Subcutaneous adipose tissue (tissue), 4 donors: ENCODE data around the gene TMEM72. TPM values are rescaled to one million over a fixed set of nuclear protein-coding genes. Genes with fewer than 3 reads are reported as not detected.

Experiments used
- CTCF ChIP-seq: fragments of 450-650 bp; IDR thresholded peaks from one replicate; pipeline ENCODE4 v1.5.1; 2016; ENCODE audit warnings: low read depth, mild to moderate bottlenecking, control low read depth, antibody characterized with exemption, moderate library complexity
- total RNA-seq, 4 donors: library from RNA; depleted of rRNA; stranded (reverse); fragments of >200 nt; gene quantifications; one replicate each; pipeline ENCODE4 v1.1.0, GENCODE V29; 2016

The TMEM72 gene
- total RNA-seq, 4 donors from 2014 or later, result not detected

GRCh38 chr10:44976352-44977198 is 65.4 kb downstream of the TMEM72 start:
- no peak for TF ChIP-seq CTCF

- no peak for TF ChIP-seq CTCF
These were observed 66.4 kb downstream of the TMEM72 start for GRCh38 chr10:44977287-44978212.

GRCh38 chr10:44978213-44978569 is 67.1 kb downstream of the TMEM72 start:
- no peak for TF ChIP-seq CTCF

- TF ChIP-seq CTCF, result no peak
These were observed 67.6 kb downstream of the TMEM72 start, which contains the start of gene DEPP1 for GRCh38 chr10:44978570-44979280. Gene DEPP1 (minus strand): TSS chr10:44978809. CDS start chr10:44978030, 779 bp downstream.

- no peak for TF ChIP-seq CTCF
These were observed 68.4 kb downstream of the TMEM72 start for GRCh38 chr10:44979281-44980191.

GRCh38 chr10:44980309-44981171 is 69.4 kb downstream of the TMEM72 start:
- TF ChIP-seq CTCF, result no peak
